DOHH2 (cell line): ENCODE results near the gene YPEL1.

Experiments
- EZH2phosphoT487 ChIP-seq: fragments of 200-600 bp; sonication (generic); IDR thresholded peaks from 2 replicates; pipeline ENCODE4 v1.6.1; 2017; ENCODE audit warnings: borderline replicate concordance, mild to moderate bottlenecking, antibody characterized with exemption, low read length, moderate library complexity, mixed read lengths
- TF ChIP-seq, protein P1 (sequence below): fragments of 200-600 bp; sonication (generic); IDR thresholded peaks from one replicate; pipeline ENCODE4 v1.5.1; 2014; ENCODE audit warnings: antibody characterized with exemption, mild to moderate bottlenecking, low read depth, low read length; ENCODE audit not compliant: poor library complexity, severe bottlenecking

GRCh38 chr22:21708960-21709359 lies 26.6 kb downstream of the YPEL1 start:
- TF ChIP-seq, protein P1, sequence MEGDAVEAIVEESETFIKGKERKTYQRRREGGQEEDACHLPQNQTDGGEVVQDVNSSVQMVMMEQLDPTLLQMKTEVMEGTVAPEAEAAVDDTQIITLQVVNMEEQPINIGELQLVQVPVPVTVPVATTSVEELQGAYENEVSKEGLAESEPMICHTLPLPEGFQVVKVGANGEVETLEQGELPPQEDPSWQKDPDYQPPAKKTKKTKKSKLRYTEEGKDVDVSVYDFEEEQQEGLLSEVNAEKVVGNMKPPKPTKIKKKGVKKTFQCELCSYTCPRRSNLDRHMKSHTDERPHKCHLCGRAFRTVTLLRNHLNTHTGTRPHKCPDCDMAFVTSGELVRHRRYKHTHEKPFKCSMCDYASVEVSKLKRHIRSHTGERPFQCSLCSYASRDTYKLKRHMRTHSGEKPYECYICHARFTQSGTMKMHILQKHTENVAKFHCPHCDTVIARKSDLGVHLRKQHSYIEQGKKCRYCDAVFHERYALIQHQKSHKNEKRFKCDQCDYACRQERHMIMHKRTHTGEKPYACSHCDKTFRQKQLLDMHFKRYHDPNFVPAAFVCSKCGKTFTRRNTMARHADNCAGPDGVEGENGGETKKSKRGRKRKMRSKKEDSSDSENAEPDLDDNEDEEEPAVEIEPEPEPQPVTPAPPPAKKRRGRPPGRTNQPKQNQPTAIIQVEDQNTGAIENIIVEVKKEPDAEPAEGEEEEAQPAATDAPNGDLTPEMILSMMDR: no peak
- TF ChIP-seq EZH2phosphoT487: no peak
